KMS-11 (cell line): ENCODE data around the gene OPN3.

Experiments
- H2AFZ ChIP-seq: fragments of 200-600 bp; sonication (generic); 2 replicates; pipeline ENCODE4 v1.6.1; 2016; ENCODE audit warnings: antibody characterized with exemption, mixed run types, low read depth
- H3K27ac ChIP-seq: fragments of 200-600 bp; sonication (generic); 2 replicates; pipeline ENCODE4 v1.6.1; 2016; ENCODE audit warnings: mild to moderate bottlenecking, mixed run types
- H3K27me3 ChIP-seq: fragments of 200-600 bp; sonication (generic); 2 replicates; pipeline ENCODE4 v1.6.1; 2017; ENCODE audit warnings: mild to moderate bottlenecking, low read depth, mixed run types, moderate library complexity; ENCODE audit not compliant: insufficient read depth
- H3K36me3 ChIP-seq: fragments of 200-600 bp; sonication (generic); 2 replicates; pipeline ENCODE4 v1.6.1; 2017; ENCODE audit warnings: mild to moderate bottlenecking, mixed run types; ENCODE audit not compliant: insufficient read depth
- H3K4me1 ChIP-seq: fragments of 200-600 bp; sonication (generic); 2 replicates; pipeline ENCODE4 v1.6.1; 2016; ENCODE audit warnings: mild to moderate bottlenecking, low read depth, mixed run types; ENCODE audit not compliant: poor library complexity, severe bottlenecking
- H3K4me2 ChIP-seq: fragments of 200-600 bp; sonication (generic); 2 replicates; pipeline ENCODE4 v1.7.0; 2016; ENCODE audit warnings: mild to moderate bottlenecking, mixed run types
- H3K4me3 ChIP-seq: fragments of 200-600 bp; sonication (generic); IDR thresholded peaks from 2 replicates; pipeline ENCODE4 v1.6.1; 2017; ENCODE audit warnings: low read depth, low read length, mixed read lengths; ENCODE audit not compliant: insufficient read depth
- H3K79me2 ChIP-seq: fragments of 200-600 bp; sonication (generic); 2 replicates; pipeline ENCODE4 v1.6.1; 2016; ENCODE audit warnings: low read depth, mixed run types; ENCODE audit not compliant: insufficient read depth
- H3K9ac ChIP-seq: fragments of 200-600 bp; sonication (generic); 2 replicates; pipeline ENCODE4 v1.6.1; 2016; ENCODE audit warnings: mild to moderate bottlenecking, mixed run types
- H4K20me1 ChIP-seq: fragments of 200-600 bp; sonication (generic); 2 replicates; pipeline ENCODE4 v1.6.1; 2016; ENCODE audit warnings: mild to moderate bottlenecking, mixed run types; ENCODE audit not compliant: insufficient read depth
- TF ChIP-seq, protein P1 (sequence below): fragments of 200-600 bp; sonication (generic); conservative IDR thresholded peaks from 2 replicates; pipeline ENCODE4 v1.6.1; 2017; ENCODE audit warnings: low read depth, mild to moderate bottlenecking, antibody characterized with exemption, low read length, moderate library complexity, mixed read lengths

OPN3 gene

DNA sequence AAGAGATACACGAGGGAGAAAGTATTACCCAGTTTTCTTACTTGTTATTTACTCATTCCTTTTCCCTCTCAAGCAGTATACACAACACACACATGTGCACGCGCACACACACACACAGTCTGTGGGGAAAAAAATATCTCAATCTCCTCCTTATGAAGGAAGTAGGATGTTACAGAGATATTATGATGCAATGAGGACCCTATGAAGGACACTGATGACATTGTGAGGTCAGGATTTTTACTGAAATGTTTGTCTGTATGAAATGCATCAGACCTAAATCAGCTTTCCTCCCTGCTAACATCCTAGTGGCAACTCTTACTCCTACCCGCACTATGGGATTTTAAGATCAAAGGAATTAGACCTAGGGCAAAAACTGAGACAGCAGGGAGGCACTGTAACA lies 11.8 kb upstream of the OPN3 start, which contains the start of gene WDR64:
WDR64 (plus strand) TSS at position 270 of the 400 bp plus-strand sequence. CDS start 204 bp downstream, outside the sequence.
- no peaks in the 10 kb centered on the region for H3K36me3 ChIP-seq
- no peak within 1 kb of the TSS for H3K4me3 ChIP-seq
- no peaks in the 10 kb centered on the region for H3K79me2 ChIP-seq
- H3K27ac ChIP-seq = no peak within 1 kb of the TSS
- TF ChIP-seq, protein P1, sequence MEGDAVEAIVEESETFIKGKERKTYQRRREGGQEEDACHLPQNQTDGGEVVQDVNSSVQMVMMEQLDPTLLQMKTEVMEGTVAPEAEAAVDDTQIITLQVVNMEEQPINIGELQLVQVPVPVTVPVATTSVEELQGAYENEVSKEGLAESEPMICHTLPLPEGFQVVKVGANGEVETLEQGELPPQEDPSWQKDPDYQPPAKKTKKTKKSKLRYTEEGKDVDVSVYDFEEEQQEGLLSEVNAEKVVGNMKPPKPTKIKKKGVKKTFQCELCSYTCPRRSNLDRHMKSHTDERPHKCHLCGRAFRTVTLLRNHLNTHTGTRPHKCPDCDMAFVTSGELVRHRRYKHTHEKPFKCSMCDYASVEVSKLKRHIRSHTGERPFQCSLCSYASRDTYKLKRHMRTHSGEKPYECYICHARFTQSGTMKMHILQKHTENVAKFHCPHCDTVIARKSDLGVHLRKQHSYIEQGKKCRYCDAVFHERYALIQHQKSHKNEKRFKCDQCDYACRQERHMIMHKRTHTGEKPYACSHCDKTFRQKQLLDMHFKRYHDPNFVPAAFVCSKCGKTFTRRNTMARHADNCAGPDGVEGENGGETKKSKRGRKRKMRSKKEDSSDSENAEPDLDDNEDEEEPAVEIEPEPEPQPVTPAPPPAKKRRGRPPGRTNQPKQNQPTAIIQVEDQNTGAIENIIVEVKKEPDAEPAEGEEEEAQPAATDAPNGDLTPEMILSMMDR = no peak
- no peaks in the 10 kb centered on the region for H3K27me3 ChIP-seq
- H4K20me1 ChIP-seq = no peaks in the 10 kb centered on the region
- H3K4me1 ChIP-seq = no peaks in the 10 kb centered on the region
- H3K4me2 ChIP-seq = no peak within 1 kb of the TSS
- H2AFZ ChIP-seq = no peak within 1 kb of the TSS
- H3K9ac ChIP-seq = no peak within 1 kb of the TSS

DNA sequence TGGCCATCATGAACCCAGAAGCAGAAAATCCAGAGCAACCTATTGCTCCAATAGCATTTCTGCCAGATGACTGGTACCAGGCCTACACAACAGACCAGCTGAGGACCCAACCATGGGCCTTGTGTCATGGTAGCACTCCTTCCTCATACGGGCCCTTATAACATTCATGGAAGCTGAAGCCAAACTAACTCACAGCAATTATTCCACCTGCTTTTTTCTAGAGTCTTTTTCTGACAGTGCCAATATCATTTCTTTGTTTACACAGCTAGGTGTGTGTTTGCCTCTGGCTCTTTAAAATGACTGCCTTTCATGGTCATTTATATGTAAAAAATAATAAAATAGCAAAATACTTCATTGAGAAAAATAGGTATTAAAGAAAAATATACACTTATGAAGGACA lies 8.0 kb upstream of the OPN3 start:
- TF ChIP-seq, protein P1 = no peak
- H3K27me3 ChIP-seq = no peaks in the 10 kb centered on the region
- no peak overlapping the region for H3K4me3 ChIP-seq
- H3K27ac ChIP-seq = no peak overlapping the region
- no peak overlapping the region for H3K4me2 ChIP-seq
- no peak overlapping the region for H3K9ac ChIP-seq
- no peaks in the 10 kb centered on the region for H3K36me3 ChIP-seq
- no peaks in the 10 kb centered on the region for H4K20me1 ChIP-seq
- H3K79me2 ChIP-seq = no peaks in the 10 kb centered on the region
- H3K4me1 ChIP-seq = no peaks in the 10 kb centered on the region
- H2AFZ ChIP-seq = no peak overlapping the region

- Histone ChIP-seq H3K4me1 (no peaks in the 10 kb centered on the region), H2AFZ (no peak overlapping the region), H3K4me2 (no peak overlapping the region), H3K9ac (no peak overlapping the region), H3K27me3 (no peaks in the 10 kb centered on the region), H4K20me1 (no peaks in the 10 kb centered on the region), H3K4me3 (no peak overlapping the region), H3K36me3 (no peaks in the 10 kb centered on the region), H3K27ac (no peak overlapping the region), H3K79me2 (no peaks in the 10 kb centered on the region)
- TF ChIP-seq, protein P1 = no peak
Measured at GRCh38 chr1:241647658-241648057, 7.5 kb upstream of the OPN3 start.

DNA sequence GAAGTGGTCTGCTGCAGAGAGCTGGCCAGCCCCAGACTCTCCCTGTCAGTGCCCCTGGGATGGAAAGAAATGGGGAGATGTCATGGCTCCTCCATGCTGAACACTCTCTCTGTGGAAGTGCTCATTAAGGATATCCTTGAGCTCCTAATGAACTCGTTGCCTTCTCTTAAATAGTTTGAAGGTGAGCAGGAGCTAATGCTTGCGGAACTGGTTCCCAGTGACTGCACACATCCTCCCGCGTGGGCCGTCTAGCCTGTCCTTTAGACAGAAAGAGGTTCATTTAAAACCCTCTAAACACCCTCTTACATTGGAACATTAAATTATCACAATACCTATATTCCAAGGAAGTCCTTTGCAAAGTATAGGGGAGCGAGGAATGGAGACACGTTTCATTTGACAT lies 6.0 kb upstream of the OPN3 start:
- H4K20me1 ChIP-seq = no peaks in the 10 kb centered on the region
- no peaks in the 10 kb centered on the region for H3K36me3 ChIP-seq
- no peak overlapping the region for H2AFZ ChIP-seq
- H3K4me1 ChIP-seq = no peaks in the 10 kb centered on the region
- no peak overlapping the region for H3K27ac ChIP-seq
- H3K79me2 ChIP-seq = no peaks in the 10 kb centered on the region
- no peaks in the 10 kb centered on the region for H3K27me3 ChIP-seq
- H3K9ac ChIP-seq = no peak overlapping the region
- TF ChIP-seq, protein P1 = no peak
- no peak overlapping the region for H3K4me2 ChIP-seq
- no peak overlapping the region for H3K4me3 ChIP-seq
